GM19043 (cell line): Measurements from ENCODE around the gene GRK5.
A peak's percentile ranks its signal among the peaks of the same experiment; 100 is the strongest.
"Not testable (repeated sequence)": the region's sequence is repeated elsewhere in the genome, so short reads cannot be mapped to it uniquely, and the experiment has no call there.

ENCODE experiments used
- ATAC-seq: cut with Tn5 transposase; IDR thresholded peaks from one replicate; pipeline ENCODE4 v1.9.1; 2021; ENCODE audit warnings: low read depth; ENCODE audit not compliant: unreplicated experiment

GRK5 gene

DNA sequence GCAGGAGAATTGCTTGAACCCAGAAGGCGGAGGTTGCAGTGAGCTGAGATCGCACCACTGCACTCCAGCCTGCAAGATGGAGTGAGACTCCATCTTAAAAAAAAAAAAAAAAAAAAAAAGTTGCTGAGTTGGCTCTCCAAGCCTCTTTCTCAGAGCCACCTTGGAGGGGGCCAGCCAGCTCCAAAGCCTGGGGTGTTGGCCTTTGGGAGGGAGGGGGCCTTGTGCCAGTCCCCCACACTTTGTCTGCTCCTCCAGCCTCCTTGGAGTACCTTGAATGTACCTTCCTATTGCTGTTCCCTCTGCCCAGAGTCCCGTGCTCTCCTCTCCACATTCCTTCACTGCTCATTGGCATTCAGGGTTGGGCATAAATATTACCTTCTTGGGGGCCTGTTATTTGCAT lies 62.4 kb downstream of the GRK5 start:
- ATAC-seq, result no peak

DNA sequence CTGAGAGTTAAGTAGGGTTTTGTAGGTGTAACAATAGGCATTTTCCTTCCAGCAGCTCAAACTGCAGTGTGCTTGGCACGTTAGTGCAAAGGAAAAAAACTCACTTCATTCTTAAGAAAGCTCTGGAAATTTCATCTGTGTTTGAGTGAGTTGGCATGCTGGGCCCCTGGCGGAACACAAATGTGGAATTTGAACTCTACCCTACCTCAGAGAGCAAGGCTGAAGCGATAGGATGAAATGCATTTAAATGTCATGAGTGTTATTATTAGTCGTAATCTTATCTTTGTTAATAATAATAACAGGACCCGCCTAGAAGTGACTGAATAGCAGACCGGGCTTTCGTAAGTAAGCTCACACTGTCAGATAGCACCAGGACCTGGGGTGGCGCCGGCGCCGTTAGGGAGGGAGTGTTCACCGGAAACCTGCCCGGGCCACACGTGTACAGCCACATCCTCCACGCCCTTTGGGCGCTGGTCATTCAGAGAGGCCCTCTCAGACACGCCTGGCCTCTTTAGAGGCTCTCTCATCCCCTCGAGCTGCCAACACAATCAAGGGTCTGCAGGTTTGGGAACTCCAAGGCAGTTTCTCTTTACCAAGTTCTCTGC lies 63.5 kb downstream of the GRK5 start:
- ATAC-seq, result peak; percentile 51

DNA sequence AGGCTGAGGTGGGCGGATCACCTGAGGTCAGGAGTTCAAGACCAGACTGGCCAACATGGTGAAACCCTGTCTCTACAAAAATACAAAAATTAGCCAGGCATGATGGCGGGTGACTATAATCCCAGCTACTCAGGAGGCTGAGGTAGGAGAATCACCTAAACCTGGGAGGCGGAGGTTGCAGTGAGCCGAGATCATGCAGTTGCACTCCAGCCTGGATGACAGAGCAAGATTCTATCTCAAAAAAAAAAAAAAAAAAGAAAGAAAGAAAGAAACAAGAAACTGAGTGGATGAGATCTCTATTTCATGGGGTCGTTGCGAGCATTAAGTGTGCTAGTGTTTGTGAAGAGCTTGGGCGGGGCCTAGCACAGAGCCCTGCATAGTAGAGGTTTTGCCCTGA lies 65.0 kb downstream of the GRK5 start:
- not testable (repeated sequence) for ATAC-seq

DNA sequence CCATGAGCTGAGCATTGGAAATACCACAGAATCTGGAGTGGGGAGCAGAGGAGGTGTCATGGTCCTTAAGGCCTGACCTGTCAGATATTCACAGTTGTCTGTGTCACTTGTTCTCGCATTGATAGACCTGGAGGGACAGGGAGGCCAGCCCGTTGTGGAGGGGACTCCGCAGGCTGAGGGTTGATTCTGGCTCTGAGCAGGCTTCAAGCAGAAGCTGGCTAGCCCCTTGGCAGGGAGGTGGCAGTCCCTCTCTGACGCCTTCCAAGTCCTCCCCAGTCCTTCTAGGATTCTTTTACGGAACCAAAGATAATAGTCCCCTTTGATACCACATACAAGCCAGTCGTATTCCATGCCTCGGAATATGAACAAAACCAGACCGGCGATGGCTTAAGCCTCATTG lies 65.4 kb downstream of the GRK5 start:
- ATAC-seq, result no peak

DNA sequence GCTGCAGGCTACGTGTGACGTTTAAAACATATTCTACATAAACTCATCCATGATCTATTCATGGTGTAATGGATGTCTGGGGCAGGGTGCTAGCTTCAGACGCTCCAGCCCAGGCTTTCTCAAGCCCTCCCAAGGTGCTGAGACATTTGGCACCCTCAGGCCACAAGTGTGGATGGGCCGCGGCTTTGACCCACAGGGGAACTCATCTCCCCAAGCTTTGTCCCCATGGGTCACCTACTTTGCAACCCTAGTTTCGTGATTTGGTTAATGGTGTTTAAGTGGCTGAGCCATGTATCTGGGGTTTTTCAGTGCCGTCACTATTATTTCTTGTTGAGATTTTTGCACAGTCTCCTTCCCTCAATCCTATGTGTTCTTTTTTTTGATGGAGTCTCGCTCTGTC lies 66.0 kb downstream of the GRK5 start:
- no peak for ATAC-seq

DNA sequence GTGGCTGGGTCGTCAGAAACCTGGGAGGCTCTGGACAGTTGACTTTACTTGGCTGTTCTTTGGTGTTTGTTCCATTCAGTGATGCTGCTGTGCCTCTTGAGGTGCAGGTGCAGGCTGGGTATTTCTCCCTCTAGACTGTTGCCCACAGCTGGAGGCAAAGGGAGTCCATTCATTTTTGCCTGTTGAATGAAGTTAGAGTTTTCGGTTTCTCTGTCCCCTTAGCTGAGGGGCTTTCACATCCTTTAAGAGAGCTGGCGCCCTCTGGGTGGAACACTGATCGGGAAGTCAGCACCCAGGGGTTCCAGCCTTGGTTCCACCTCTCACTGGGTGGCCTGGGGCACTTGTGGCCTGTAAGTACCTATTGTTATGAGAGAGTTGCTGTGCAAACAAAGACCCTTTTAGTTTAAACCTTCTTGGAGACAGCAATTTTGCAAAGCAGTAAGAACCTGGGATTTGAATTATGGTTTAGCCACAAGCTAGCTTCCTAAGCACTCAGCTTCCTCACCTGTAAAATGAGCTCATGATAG lies 67.2 kb downstream of the GRK5 start:
- no peak for ATAC-seq

DNA sequence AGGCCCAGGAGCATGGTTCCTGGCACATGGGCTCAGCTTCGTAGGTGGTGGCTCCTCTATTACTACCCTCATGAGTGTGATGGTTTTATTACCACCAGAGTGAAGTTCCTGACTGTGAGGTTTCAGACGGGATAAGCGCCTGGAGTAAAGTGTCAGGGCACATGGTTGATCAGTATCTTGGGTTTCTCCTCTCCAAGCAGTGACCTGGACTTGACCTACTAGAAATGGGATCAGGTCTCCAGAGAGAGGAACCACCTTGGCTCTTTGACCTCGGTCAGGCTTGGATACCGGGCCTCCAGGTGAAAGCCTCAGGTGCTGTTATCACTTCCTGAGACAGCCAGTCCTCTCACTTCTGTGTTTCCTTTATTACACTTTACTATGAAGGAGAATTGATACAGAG lies 67.7 kb downstream of the GRK5 start:
- no peak for ATAC-seq

DNA sequence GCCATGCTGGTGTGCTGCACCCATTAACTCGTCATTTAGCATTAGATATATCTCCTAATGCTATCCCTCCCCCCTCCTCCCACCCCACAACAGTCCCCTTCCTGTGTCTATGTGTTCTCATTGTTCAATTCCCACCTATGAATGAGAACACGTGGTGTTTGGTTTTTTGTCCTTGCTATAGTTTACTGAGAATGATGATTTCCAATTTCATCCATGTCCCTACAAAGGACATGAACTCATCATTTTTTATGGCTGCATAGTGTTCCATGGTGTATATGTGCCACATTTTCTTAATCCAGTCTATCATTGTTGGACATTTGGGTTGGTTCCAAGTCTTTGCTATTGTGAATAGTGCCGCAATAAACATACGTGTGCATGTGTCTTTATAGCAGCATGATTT lies 68.8 kb downstream of the GRK5 start:
- ATAC-seq, result not testable (repeated sequence)

DNA sequence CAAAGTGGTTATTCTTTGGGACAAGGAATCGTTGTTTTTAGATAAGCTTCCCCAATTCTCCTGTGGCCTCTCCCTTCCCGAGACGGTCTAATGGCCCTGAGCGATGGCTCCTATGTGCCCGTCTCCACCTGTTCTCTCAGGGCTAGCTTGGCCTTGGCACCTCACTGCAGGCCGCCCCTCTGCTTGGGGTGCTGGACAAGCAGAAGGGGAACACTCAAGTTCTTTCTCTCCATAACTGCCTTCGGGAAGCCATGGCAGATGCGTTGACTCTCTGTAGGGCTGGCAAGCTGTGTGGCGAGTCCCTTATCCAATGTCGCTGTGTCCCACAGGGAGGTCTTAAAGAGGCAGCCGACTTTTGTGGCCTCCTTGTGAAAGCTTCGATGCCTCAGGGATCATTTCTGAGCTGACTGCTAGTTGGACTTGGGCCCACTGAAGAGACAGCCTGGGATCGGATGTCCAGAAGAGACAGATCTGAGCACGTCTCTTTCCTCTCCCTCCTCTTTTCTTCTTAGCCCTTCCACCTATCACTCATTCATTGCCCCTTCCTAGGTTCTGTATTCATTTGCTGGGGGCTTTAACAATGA lies 70.8 kb downstream of the GRK5 start:
- no peak for ATAC-seq

DNA sequence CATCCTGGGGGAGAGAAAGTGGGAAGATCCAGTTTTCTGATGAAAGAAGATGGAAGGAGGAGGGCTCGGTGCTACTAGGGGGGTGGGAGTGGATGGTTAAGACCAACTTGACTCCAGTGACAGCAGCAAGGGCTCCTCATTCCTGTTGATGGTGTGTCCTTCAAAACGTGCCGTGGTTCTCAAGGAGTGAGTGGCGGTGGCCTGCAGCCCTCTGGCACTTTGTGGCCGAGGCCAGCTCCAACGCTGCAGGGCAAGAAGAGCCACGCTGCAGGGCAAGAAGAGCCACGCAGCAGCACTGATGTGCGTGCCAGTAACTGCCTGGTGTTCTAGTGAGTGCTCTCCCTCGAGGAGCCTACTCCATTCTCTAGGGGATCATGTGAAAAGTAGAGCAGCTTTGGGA lies 72.1 kb downstream of the GRK5 start:
- ATAC-seq, result no peak

DNA sequence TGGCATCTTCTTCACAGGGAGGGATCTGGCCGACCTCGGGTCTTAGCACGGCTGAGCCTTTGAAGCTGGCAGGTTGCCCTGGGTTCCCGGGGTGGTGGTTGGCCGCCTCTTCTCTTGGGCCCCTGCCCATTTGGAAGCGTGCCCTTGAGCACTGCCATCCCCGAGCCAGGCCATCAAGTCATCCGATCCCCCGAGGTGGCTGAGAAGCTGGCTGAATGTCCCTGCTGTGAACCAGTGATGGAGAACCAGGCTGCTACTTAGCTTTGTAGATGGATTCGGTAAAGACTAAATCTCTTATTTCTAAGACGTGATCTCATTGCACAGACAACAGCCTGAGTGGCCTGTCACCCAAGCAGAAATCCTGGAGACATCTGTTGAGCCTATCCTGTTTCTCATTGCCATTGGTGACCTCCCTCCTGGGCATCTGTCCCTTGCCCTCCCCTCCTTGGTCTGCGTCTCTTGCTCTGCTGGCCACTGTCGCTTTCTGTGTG lies 74.3 kb downstream of the GRK5 start:
- ATAC-seq, result no peak

DNA sequence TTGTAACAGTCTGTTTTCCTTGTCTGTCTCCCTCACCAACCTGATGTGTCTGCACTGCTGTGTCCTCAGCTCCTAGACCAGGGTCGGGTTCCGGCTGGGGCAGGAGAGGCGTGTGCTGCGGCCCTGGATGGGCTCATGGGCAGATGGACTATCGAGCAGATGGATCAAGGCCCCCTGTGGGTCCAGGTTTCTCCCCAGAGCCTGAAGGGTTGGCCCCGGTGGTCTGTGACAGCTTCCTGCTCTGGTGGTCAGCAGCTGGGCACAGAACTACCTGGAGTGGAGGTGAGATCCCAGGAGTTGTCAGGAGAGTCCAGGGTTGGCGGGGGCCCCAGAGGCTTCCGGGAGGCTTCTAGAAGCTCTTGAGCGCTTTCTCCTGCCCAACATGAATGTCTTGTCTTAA lies 75.1 kb downstream of the GRK5 start:
- no peak for ATAC-seq

DNA sequence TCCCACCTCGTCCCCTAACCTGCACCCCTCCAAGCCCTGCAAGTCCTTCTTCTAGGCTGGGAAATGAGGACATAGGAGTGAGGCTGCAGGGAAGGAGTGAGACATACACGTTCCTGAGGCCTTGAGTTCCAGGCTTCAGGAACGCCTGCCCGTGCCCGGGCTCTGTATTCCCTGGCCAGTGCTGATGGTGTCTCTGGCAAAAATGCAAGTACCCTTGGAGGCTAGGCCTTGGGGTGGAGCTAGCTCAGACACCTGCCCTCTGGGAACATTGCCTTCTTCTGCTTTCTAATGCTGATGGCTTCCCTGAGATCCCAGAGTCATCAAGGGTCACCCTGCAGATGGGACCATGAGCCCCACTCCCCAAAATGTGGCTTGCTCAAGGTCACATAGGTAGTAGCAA lies 76.0 kb downstream of the GRK5 start:
- no peak for ATAC-seq

DNA sequence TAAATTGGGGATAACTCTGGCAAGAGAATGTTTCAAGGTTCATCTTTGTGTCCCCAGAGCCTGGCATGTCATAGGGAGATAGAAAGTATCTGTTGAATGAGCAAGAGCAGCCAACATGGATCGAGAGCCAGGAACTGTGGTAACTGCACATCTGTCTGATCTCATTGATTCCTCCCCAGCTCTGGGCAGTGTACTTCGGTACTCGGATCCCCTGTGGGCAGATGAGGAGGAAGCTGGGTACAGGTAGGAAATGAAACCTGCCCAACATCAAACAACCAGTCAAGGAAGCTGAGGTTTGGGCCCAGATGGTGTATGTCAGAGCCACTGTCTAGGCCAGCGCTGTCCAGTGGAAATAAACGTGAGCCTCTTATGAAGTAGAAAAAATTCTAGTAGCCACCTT lies 76.4 kb downstream of the GRK5 start:
- ATAC-seq, result peak; percentile 67

DNA sequence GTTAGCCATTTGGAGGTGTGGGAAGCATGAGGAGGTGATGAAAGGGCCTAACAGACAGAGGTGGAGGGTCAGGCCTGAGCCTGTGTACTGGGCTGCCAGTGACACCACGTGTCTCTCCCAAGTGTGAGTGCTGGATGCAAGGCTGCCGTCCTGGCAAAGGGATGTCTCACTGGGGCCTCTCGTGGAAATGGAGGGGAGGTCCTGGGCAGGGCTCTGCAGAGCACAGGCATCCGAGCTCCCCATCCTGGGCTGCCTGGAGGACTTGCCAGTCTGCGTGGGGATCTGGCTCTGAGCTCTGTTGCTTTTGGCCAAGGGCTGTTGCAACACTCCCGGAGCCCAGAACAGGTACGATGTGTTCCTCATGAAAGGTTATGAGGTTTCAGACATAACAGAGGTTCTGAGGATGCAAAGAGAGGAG lies 77.3 kb downstream of the GRK5 start:
- ATAC-seq, result no peak

DNA sequence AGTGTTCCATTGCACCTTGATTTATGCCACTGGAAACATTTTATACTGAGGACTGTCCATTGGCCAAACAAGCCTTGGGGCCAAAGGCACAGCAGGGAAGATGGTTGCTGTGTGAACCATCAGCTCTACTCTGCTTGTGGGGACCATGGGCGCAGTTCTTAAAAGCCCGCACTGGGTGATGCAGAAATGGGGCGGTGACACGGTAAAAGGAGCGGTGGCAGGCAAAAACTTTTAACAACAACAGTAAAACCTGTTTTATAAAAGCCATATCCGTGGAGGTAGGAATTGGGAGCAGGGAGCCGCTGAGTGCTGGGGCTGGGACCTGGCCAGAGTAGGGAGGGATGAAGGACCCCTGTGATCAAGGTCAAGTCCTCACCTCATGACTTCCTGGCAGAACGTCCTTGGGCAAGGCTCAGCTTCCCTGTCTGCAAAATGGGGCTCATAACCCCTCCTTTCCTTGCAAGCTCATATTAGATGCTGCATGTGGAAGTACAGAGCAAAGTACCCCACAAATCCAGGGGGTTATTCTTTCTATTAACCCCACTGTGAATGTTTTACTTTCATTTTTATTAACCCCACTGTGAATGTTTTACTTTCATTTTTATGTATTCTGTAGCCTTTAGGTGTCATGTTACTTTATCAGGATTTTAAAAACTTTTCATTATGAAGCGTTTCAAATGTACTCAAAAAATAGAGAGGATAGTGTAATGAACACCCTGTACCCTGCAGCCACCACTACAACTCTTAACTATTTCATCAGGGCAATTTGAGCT lies 78.3 kb downstream of the GRK5 start:
- no peak for ATAC-seq

DNA sequence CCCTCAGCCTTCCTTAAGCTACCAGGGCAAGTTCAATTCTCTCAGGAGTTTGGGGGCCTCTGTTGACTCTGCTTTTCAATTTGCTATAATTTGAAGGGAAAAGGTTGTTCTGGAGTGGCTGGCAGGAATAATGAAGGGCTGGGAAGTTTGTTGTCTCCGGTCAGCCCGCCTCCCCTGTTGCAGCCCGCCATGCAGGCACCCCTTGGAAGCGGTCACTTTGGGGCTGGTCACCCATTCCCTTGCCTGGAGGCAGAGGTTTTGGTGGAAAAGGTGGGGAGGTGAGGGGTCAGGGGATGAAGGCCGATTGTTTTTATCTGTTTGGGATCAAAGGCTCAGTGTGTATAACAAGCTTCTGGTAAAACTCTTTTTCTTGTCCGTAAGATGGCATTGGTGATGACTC lies 79.1 kb downstream of the GRK5 start:
- ATAC-seq, result no peak

DNA sequence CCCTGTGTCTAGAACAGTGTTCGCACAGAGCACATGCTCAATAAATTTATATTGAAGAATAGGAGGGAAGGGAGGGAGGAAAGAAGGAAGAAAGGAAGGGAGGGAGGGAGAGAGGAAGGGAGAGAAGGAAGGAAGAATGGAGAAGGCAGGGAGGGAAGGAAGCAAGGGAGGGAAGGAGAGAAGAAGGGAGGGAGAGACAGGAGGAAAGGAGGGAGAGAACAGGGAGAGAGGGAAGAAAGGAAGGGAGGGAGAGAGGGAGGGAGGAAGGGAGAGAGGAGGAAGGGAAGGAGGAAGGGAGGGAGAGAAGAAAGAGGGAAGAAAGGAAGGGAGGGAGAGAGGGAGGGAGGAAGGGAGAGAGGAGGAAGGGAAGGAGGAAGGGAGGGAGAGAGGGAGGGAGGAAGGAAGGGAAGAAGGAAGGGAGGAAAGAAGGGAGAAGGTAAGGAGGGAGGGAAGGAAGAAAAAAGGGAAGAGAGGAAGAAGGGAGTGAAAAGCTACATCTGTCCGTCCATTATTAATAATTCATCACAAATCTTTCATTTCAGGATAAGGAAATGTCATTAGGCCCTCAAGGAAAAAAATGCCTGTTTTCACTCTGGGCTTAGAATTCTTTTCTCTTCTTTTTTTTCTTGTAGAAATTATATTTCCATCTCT lies 79.7 kb downstream of the GRK5 start:
- no peak for ATAC-seq

DNA sequence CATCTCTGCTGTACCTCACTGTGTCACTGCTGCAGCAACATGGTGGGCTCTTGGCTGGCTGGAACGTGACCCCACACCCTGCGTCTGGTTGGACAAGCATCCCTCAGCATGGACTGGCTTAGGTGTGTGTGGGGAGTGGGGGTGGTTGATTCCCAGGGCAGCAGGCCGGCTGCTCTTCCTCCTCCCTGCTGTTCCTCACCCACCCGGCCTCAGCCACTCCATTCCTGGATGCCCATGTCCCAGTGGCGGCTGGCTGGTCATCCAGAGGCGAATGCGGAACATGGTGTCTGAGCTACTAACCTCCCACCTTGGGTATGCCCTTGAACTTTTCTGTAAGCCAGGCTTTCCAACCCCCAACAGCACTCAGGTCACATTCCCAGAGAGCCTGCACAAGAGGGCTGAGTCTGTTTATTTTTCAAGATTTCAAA lies 81.2 kb downstream of the GRK5 start:
- no peak for ATAC-seq

DNA sequence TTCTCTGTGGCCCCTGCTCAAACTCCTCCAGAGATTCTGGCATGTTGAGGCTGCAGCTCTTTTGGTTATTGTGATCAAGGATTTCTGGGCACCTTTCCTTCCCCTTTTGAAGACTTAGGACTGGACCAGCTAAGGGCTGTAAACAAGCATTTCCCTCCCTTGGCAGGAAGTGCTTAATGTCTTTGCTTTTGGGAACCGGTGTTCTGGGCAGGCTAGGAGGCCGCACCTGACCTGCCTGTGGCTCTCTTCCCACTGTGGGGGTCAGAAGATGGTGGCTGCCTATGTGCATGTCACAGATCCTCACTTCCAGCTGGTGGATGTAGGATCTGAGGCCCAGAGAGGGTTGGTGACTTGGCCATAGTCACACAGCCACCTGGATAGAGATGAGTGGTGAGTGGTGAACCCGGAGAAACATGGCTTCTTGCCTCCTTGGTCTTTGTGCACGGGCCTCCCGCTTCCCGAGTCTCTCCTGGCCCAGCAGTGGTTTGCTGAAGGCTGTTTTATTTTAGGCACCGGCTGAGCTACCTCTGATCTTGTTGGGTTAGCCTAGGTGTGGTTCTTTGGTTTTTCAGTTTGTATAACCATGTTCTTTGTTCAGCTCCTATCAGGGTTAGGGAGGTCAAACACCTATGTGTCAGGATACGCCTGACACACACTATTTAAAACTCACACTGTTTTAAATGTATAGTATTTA lies 82.0 kb downstream of the GRK5 start:
- ATAC-seq, result no peak
